WI38 (cell line): ENCODE data around the gene SCYGR3.
"Not testable (repeated sequence)": the region's sequence is repeated elsewhere in the genome, so short reads cannot be mapped to it uniquely, and the experiment has no call there.

ENCODE experiments used
- H3K4me3 ChIP-seq: 2 replicates; pipeline ENCODE4 v1.5.1; 2011; ENCODE audit warnings: low read depth, mild to moderate bottlenecking, control low read depth, low read length
- CTCF ChIP-seq: IDR thresholded peaks from 2 replicates; pipeline ENCODE4 v1.5.1; 2012; ENCODE audit warnings: low read depth, mild to moderate bottlenecking, control low read depth, low read length

Gene SCYGR3

GRCh38 chr2:227602358-227602757, 12.3 kb downstream of the SCYGR3 start:
- TF ChIP-seq CTCF = no peak
- H3K4me3 ChIP-seq = no peak overlapping the region

- not testable (repeated sequence) for H3K4me3 ChIP-seq
Measured at GRCh38 chr2:227598835-227599503, 15.7 kb downstream of the SCYGR3 start, which contains the start of gene SCYGR2. TSS of gene SCYGR2 (plus strand) at chr2:227598893. CDS start at chr2:227598893, 0 bp downstream.

- H3K4me3 ChIP-seq = no peak overlapping the region
- no peak for TF ChIP-seq CTCF
Measured at GRCh38 chr2:227597998-227598397, 16.6 kb downstream of the SCYGR3 start.

- TF ChIP-seq CTCF = no peak
- H3K4me3 ChIP-seq = no peak overlapping the region
Measured at GRCh38 chr2:227597036-227597435, 17.6 kb downstream of the SCYGR3 start.

- TF ChIP-seq CTCF = no peak
- H3K4me3 ChIP-seq = no peak overlapping the region
Measured at GRCh38 chr2:227595797-227596196, 18.8 kb downstream of the SCYGR3 start.

GRCh38 chr2:227592694-227593387, 21.8 kb downstream of the SCYGR3 start:
- H3K4me3 ChIP-seq = no peak overlapping the region

GRCh38 chr2:227582369-227582768, 32.3 kb downstream of the SCYGR3 start:
- TF ChIP-seq CTCF = no peak
- no peak overlapping the region for H3K4me3 ChIP-seq

More at GRCh38 chr2:227592694-227593387, 21.8 kb downstream of the SCYGR3 start:
- no peak for TF ChIP-seq CTCF
